Endothelial cell of umbilical vein (primary cell): Measurements from ENCODE around the gene EFS. TPM values are rescaled to one million over a fixed set of nuclear protein-coding genes. Genes with fewer than 3 reads are reported as not detected.

ENCODE experiments used
- BruUV-seq: library from RNA; stranded (reverse); fragments of 400-500 nt; replicated peaks from 2 replicates; lab custom pipeline; 2021; lab: Mats Ljungman, UMichigan
- CTCF ChIA-PET: fragments of 300-600, 350-600 bp; sonication (Branson Sonifier 250); formaldehyde crosslinking; loops from one replicate; lab custom pipeline; 2021; ENCODE audit warnings: antibody characterized with exemption, inconsistent platforms; lab: Charles Lee
- POLR2A ChIA-PET: fragments of 300-600, 350-600 bp; sonication (Branson Sonifier 250); formaldehyde crosslinking; loops from one replicate; lab custom pipeline; 2021; ENCODE audit warnings: antibody characterized with exemption, inconsistent platforms; lab: Charles Lee
- DNase-seq: peaks from one replicate; pipeline ENCODE4 v3.0.0-alpha.2; 2011; ENCODE audit warnings: low read depth, low spot score
- FAIRE-seq: peaks from 2 replicates; lab custom pipeline; 2011; peaks lifted over from hg19 to GRCh38; lab: Jason Lieb, UNC
- H2AFZ ChIP-seq: 2 replicates; pipeline ENCODE4 v1.6.0; 2012; ENCODE audit warnings: low read depth, low read length, control low read depth, inconsistent platforms
- H3K27ac ChIP-seq: 2 replicates; pipeline ENCODE4 v1.5.1; 2011; ENCODE audit warnings: low read depth, mild to moderate bottlenecking, control low read depth, low read length, moderate library complexity; ENCODE audit not compliant: insufficient read depth
- H3K27me3 ChIP-seq, 2 experiments: 2 replicates each; pipeline versions ENCODE4 v1.6.0 to v1.6.1; 2011; ENCODE audit warnings: low read length in 2 of 2, mixed read lengths in 1 of 2; ENCODE audit not compliant: control insufficient read depth in 2 of 2, insufficient read depth in 2 of 2
- H3K36me3 ChIP-seq, 2 experiments: 2 replicates in 1 of 2; 3 replicates in 1 of 2; pipeline ENCODE4 v1.5.1; 2011; ENCODE audit warnings: low read length in 2 of 2, mild to moderate bottlenecking in 1 of 2, moderate library complexity in 1 of 2; ENCODE audit not compliant: control insufficient read depth in 2 of 2, insufficient read depth in 2 of 2; ENCODE audit errors: extremely low read depth in 1 of 2
- H3K4me1 ChIP-seq: 3 replicates; pipeline ENCODE4 v1.5.1; 2011; ENCODE audit warnings: mild to moderate bottlenecking, low read length; ENCODE audit not compliant: control insufficient read depth, insufficient read depth; ENCODE audit errors: extremely low read depth
- H3K4me2 ChIP-seq: 2 replicates; pipeline ENCODE4 v1.6.1; 2011; ENCODE audit warnings: low read length, control low read depth, mixed read lengths; ENCODE audit not compliant: insufficient read depth
- H3K4me3 ChIP-seq, 3 experiments: fragments of 200-600 bp in 1 of 3; sonication (generic), shearing (Covaris generic) in 1 of 3; replicated peaks in 1 of 3; 2 replicates each; pipeline ENCODE4 v1.5.1; 2011 to 2016; ENCODE audit warnings: control low read depth in 3 of 3, low read length in 3 of 3, mild to moderate bottlenecking in 2 of 3, inconsistent platforms in 1 of 3, low read depth in 1 of 3, moderate library complexity in 1 of 3; ENCODE audit not compliant: insufficient read depth in 1 of 3
- H3K79me2 ChIP-seq: 2 replicates; pipeline ENCODE4 v1.6.0; 2012; ENCODE audit warnings: low read length, inconsistent platforms; ENCODE audit not compliant: control insufficient read depth, insufficient read depth
- H3K9ac ChIP-seq: replicated peaks from 2 replicates; pipeline ENCODE3; 2011; ENCODE audit warnings: low read length, control low read depth; ENCODE audit not compliant: insufficient read depth; ENCODE audit errors: extremely low read depth
- H3K9me1 ChIP-seq: replicated peaks from 3 replicates; pipeline ENCODE4 v1.6.0; 2011; ENCODE audit warnings: mild to moderate bottlenecking, low read length; ENCODE audit not compliant: control insufficient read depth, insufficient read depth; ENCODE audit errors: extremely low read depth
- H3K9me3 ChIP-seq: replicated peaks from 2 replicates; pipeline ENCODE4 v1.5.1; 2012; ENCODE audit warnings: low read length, inconsistent platforms; ENCODE audit not compliant: control insufficient read depth, insufficient read depth
- H4K20me1 ChIP-seq: replicated peaks from 2 replicates; pipeline ENCODE3; 2011; ENCODE audit warnings: mild to moderate bottlenecking, low read length; ENCODE audit not compliant: control insufficient read depth, insufficient read depth; ENCODE audit errors: extremely low read depth
- EZH2 ChIP-seq: IDR thresholded peaks from 2 replicates; pipeline ENCODE4 v1.6.1; 2012; ENCODE audit warnings: borderline replicate concordance, low read depth, mild to moderate bottlenecking, moderate library complexity, low read length, inconsistent platforms; ENCODE audit not compliant: severe bottlenecking
- FOS ChIP-seq: IDR thresholded peaks from 2 replicates; pipeline ENCODE4 v1.6.1; 2011; ENCODE audit warnings: mild to moderate bottlenecking, low read length, moderate library complexity, borderline replicate concordance; ENCODE audit not compliant: insufficient read depth
- GATA2 ChIP-seq: IDR thresholded peaks from 2 replicates; pipeline ENCODE4 v1.7.0; 2011; ENCODE audit warnings: low read depth, mild to moderate bottlenecking, moderate library complexity, mixed read lengths, low read length; ENCODE audit not compliant: insufficient read length, insufficient read depth
- JUN ChIP-seq: IDR thresholded peaks from 2 replicates; pipeline ENCODE4 v1.6.1; 2011; ENCODE audit warnings: borderline replicate concordance, low read depth; ENCODE audit not compliant: insufficient read length, insufficient read depth
- MAX ChIP-seq: IDR thresholded peaks from 2 replicates; pipeline ENCODE4 v1.6.1; 2011; ENCODE audit not compliant: insufficient read depth, insufficient read length
- MYC ChIP-seq: IDR thresholded peaks from one replicate; pipeline ENCODE4 v1.6.1; 2011; ENCODE audit warnings: mild to moderate bottlenecking, low read depth, low read length
- POLR2AphosphoS5 ChIP-seq: IDR thresholded peaks from 2 replicates; pipeline ENCODE4 v1.6.1; 2012; ENCODE audit warnings: low read depth, mild to moderate bottlenecking, control low read depth, low read length, moderate library complexity; ENCODE audit not compliant: insufficient read depth
- dilution Hi-C: fragments of 300-500 bp; cut with MboI; formaldehyde crosslinking; loops from one replicate; pipeline ENCODE4 v1.15.0; 2019; ENCODE audit warnings: low sequenced_read_pairs; ENCODE audit not compliant: extremely low pct_ligation_motif_present
- intact Hi-C: fragments of 100-400 bp; cut with micrococcal nuclease; formaldehyde crosslinking; loops from one replicate; pipeline ENCODE4 v1.10.0; 2022
- polyA plus RNA-seq, 4 experiments: library from polyadenylated mRNA; depleted of rRNA in 3 of 4; stranded (reverse) in 3 of 4; unstranded in 1 of 4; fragments of >200 nt; gene quantifications; 2 replicates each; pipeline versions ENCODE4 v1.2.1 to v1.2.3, GENCODE V29; 2011 to 2012; ENCODE audit warnings: missing spikeins in 1 of 4
- total RNA-seq: library from RNA; stranded (reverse); gene quantifications from 2 replicates; pipeline ENCODE4 v1.2.3, GENCODE V29; 2021
- TF ChIP-seq, protein P1 (sequence below), 2 donors: IDR thresholded peaks; 1 replicate in 1 of 2; 2 replicates in 1 of 2; pipeline ENCODE4 v1.5.1; 2011; ENCODE audit warnings: low read length in 2 of 2, mild to moderate bottlenecking in 2 of 2, moderate library complexity in 2 of 2, control low read depth in 1 of 2, inconsistent platforms in 1 of 2, low read depth in 1 of 2; ENCODE audit not compliant: insufficient read depth in 1 of 2; ENCODE audit errors: extremely low read depth in 1 of 2

The EFS gene
- total and polyA plus RNA-seq, 2 donors (not counting 3 experiments of a cell fraction or from before 2014, with no cell fraction given), result 0.03 to 0.13 TPM

- Histone ChIP-seq H3K79me2 (no peaks in the 10 kb centered on the region), H3K9me1 (no peaks in the 10 kb centered on the region), H3K36me3 (no peaks in the 10 kb centered on the region), H3K9me3 (no peaks in the 10 kb centered on the region), H2AFZ (no peak overlapping the region), H3K9ac (no peak overlapping the region), H3K27me3 (peaks cover 16 to 20% of the 10 kb centered on the region in 2 experiments), H3K4me2 (no peak overlapping the region), H3K4me1 (no peaks in the 10 kb centered on the region), H3K4me3 (no peak overlapping the region), H3K27ac (no peak overlapping the region), H4K20me1 (no peaks in the 10 kb centered on the region)
- dilution Hi-C loops (no loop called here), intact Hi-C loops (no loop called here)
- no TSS peak for BruUV-seq
- ChIA-PET CTCF (interaction anchor here (1.0 to 1.9 kb wide), 4 partner anchors 11 to 33 kb away, joined by 3 to 7 read pairs (median 4); no protein-coding TSS in a partner anchor), POLR2A (no interaction called here)
- TF ChIP-seq GATA2 (no peak), FOS (no peak), MYC (no peak), MAX (no peak), EZH2 (no peak), POLR2AphosphoS5 (no peak), JUN (no peak)
- TF ChIP-seq, protein P1, sequence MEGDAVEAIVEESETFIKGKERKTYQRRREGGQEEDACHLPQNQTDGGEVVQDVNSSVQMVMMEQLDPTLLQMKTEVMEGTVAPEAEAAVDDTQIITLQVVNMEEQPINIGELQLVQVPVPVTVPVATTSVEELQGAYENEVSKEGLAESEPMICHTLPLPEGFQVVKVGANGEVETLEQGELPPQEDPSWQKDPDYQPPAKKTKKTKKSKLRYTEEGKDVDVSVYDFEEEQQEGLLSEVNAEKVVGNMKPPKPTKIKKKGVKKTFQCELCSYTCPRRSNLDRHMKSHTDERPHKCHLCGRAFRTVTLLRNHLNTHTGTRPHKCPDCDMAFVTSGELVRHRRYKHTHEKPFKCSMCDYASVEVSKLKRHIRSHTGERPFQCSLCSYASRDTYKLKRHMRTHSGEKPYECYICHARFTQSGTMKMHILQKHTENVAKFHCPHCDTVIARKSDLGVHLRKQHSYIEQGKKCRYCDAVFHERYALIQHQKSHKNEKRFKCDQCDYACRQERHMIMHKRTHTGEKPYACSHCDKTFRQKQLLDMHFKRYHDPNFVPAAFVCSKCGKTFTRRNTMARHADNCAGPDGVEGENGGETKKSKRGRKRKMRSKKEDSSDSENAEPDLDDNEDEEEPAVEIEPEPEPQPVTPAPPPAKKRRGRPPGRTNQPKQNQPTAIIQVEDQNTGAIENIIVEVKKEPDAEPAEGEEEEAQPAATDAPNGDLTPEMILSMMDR (IDR thresholded peaks at IDR 0.05; ENCODE audit: extremely low read depth in 1 of 2, insufficient read depth in 1 of 2, low read depth in 1 of 2, low read length in 2 of 2), result no peak
- FAIRE-seq (no peak), DNase-seq (no peak)
These were observed 18.1 kb downstream of the EFS start for GRCh38 chr14:23346693-23347405.
